GM18507 (cell line): ENCODE data around the gene RRBP1.

ENCODE experiments used
- DNase-seq: peaks from one replicate; pipeline ENCODE4 v3.0.0; 2011; ENCODE audit warnings: low read depth; ENCODE audit not compliant: insufficient read length; ENCODE audit errors: extremely low spot score
- FAIRE-seq: peaks from 2 replicates; lab custom pipeline; 2011; peaks lifted over from hg19 to GRCh38; lab: Jason Lieb, UNC

The RRBP1 gene

GRCh38 chr20:17568972-17569521, 113.0 kb downstream of the RRBP1 start:
- FAIRE-seq (no peak), DNase-seq (no peak)

GRCh38 chr20:17568045-17568788, 113.8 kb downstream of the RRBP1 start:
- FAIRE-seq = no peak
- DNase-seq = no peak

- FAIRE-seq (no peak), DNase-seq (no peak)
These were observed 115.7 kb downstream of the RRBP1 start for GRCh38 chr20:17566345-17566744.

- no peak for FAIRE-seq
These were observed 116.7 kb downstream of the RRBP1 start for GRCh38 chr20:17565169-17565845.

More at GRCh38 chr20:17565169-17565845, 116.7 kb downstream of the RRBP1 start:
- DNase-seq = no peak
